DND-41 (cell line): ENCODE data around the gene GRHL3.

ENCODE experiments used
- ATAC-seq: fragments of 200-7000 bp; cut with Tn5 transposase; 3 replicates; pipeline ENCODE4 v1.9.1; 2021; ENCODE audit warnings: low read depth; ENCODE audit not compliant: insufficient read depth
- DNase-seq: peaks from one replicate; pipeline ENCODE4 v3.0.0-alpha.2; 2020
- H2AFZ ChIP-seq: 2 replicates; pipeline ENCODE4 v1.6.0; 2012; ENCODE audit warnings: low read depth, low read length
- H3K27ac ChIP-seq: 2 replicates; pipeline ENCODE4 v1.5.1; 2012; ENCODE audit warnings: low read length, inconsistent platforms
- H3K27me3 ChIP-seq: fragments of 200-600 bp; sonication (generic); 2 replicates; pipeline ENCODE4 v1.6.0; 2012; ENCODE audit warnings: low read length, mild to moderate bottlenecking, inconsistent platforms; ENCODE audit not compliant: insufficient read depth, poor library complexity
- H3K36me3 ChIP-seq: 2 replicates; pipeline ENCODE4 v1.5.1; 2012; ENCODE audit warnings: low read length, inconsistent platforms; ENCODE audit not compliant: insufficient read depth
- H3K4me1 ChIP-seq: 2 replicates; pipeline ENCODE4 v1.5.1; 2012; ENCODE audit warnings: mild to moderate bottlenecking, low read length; ENCODE audit not compliant: insufficient read depth
- H3K4me2 ChIP-seq: 2 replicates; pipeline ENCODE4 v1.6.0; 2012; ENCODE audit warnings: mild to moderate bottlenecking, moderate library complexity, low read length, inconsistent platforms; ENCODE audit not compliant: insufficient read depth
- H3K4me3 ChIP-seq, 2 experiments: fragments of 200-600 bp in 1 of 2; shearing (Covaris generic) in 1 of 2; 2 replicates each; pipeline ENCODE4 v1.5.1; 2012 to 2016; ENCODE audit warnings: inconsistent platforms in 2 of 2, low read length in 2 of 2, mild to moderate bottlenecking in 2 of 2, low read depth in 1 of 2, moderate library complexity in 1 of 2
- H3K79me2 ChIP-seq: 2 replicates; pipeline ENCODE4 v1.6.0; 2012; ENCODE audit warnings: low read length, inconsistent platforms; ENCODE audit not compliant: insufficient read depth
- H3K9ac ChIP-seq: 2 replicates; pipeline ENCODE4 v1.6.0; 2012; ENCODE audit warnings: low read depth, mild to moderate bottlenecking, inconsistent platforms, low read length, moderate library complexity
- H3K9me3 ChIP-seq: 2 replicates; pipeline ENCODE4 v1.5.1; 2012; ENCODE audit warnings: low read length, moderate library complexity, mild to moderate bottlenecking, inconsistent platforms; ENCODE audit not compliant: insufficient read depth, severe bottlenecking
- H4K20me1 ChIP-seq: 2 replicates; pipeline ENCODE4 v1.6.0; 2012; ENCODE audit warnings: low read length; ENCODE audit not compliant: insufficient read depth
- EZH2 ChIP-seq: IDR thresholded peaks from 3 replicates; pipeline ENCODE4 v1.6.1; 2012; ENCODE audit warnings: borderline replicate concordance, low read depth, mild to moderate bottlenecking, moderate library complexity, low read length, inconsistent platforms; ENCODE audit not compliant: severe bottlenecking
- TF ChIP-seq, protein P1 (sequence below): IDR thresholded peaks from 2 replicates; pipeline ENCODE4 v1.5.1; 2012; ENCODE audit warnings: borderline replicate concordance, low read length, moderate library complexity, mild to moderate bottlenecking; ENCODE audit not compliant: poor library complexity, severe bottlenecking; ENCODE audit errors: extremely low read depth

GRHL3 gene

DNA sequence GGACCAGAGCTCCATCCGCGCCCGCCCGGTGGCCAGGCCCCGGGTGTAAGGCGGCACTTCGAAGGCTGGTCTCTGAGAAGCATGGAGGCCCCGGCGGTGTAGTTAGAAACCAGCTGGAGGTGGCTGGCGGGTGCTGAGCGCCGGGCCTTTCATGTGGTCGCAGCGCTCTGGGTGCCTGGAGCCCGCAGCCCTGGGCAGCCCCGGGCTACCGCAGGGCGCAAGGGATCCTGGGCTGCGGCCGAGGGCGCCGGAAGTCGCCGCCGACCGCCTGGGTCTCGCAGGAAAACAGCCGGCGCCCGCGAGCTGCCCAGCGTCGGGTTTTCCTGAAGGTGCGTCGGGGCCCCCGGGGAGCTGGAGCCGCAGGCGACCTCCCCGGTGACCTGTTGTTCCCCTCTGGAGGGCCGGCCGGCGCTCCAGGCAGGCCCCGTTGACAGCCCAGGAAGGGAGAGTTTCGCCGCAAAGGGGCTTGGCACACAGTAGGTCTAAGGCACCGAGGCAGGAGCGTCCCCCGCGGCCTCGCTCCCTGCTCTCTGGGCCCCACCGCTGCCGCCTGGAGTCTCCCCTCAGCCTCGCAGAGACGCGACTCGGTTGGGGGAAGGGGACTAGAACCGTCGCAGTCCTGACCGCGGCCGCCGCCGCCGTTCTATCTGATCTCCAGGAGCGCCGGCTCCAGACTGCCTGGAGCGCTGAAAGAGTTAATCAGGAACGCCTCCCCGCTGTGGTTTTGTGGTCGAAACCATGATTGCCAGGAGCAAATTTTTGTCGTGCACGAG, 2.7 kb downstream of the GRHL3 start:
- Histone ChIP-seq H3K27ac (no peak overlapping the region), H3K27me3 (peaks cover 95% of the 10 kb centered on the region), H2AFZ (no peak overlapping the region), H3K36me3 (no peaks in the 10 kb centered on the region), H3K4me3 (no peak overlapping the region; a peak in 1 of 4 replicates), H3K4me1 (peaks cover 26% of the 10 kb centered on the region), H4K20me1 (peaks cover 83% of the 10 kb centered on the region), H3K79me2 (no peaks in the 10 kb centered on the region), H3K9me3 (no peaks in the 10 kb centered on the region), H3K9ac (no peak overlapping the region), H3K4me2 (peak overlapping the region; percentile 51)
- TF ChIP-seq, protein P1, sequence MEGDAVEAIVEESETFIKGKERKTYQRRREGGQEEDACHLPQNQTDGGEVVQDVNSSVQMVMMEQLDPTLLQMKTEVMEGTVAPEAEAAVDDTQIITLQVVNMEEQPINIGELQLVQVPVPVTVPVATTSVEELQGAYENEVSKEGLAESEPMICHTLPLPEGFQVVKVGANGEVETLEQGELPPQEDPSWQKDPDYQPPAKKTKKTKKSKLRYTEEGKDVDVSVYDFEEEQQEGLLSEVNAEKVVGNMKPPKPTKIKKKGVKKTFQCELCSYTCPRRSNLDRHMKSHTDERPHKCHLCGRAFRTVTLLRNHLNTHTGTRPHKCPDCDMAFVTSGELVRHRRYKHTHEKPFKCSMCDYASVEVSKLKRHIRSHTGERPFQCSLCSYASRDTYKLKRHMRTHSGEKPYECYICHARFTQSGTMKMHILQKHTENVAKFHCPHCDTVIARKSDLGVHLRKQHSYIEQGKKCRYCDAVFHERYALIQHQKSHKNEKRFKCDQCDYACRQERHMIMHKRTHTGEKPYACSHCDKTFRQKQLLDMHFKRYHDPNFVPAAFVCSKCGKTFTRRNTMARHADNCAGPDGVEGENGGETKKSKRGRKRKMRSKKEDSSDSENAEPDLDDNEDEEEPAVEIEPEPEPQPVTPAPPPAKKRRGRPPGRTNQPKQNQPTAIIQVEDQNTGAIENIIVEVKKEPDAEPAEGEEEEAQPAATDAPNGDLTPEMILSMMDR: peak; percentile 26
- peak; percentile 89 for TF ChIP-seq EZH2
- ATAC-seq (peak; percentile 91), DNase-seq (peak; percentile 88)

DNA sequence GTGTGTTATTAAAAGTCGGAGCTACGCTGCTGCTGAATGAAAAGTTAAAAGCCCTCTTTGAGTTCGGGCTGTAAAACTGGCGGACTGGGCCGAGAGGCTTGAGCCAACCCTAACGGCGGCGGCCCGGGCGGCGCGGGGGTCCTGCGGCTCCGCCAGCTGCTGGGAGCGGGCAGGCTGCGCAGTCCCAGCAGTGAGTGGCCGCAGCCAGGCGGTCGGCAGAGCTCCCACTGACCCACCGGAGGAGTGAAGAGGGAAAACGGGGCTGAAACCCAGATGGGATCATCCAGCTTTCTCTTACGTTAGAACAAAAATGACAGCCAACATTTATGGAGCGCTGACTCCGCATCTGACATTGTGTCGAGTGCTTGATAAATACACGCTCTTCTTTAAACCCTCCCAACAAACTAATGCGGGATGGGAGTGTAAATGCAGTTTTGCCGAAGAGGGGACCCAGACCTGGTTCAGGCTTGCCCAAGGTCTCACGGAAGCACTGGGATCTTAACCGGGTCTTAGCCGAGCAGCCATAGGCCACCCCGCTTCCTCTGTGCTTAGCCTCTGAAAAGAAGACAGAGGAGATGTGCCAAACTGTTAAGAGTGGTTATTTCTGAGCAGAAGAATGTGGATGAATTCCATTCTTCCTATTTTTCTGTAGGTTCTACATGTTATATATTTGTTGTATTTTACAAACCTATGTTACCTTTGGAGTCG, 3.5 kb downstream of the GRHL3 start:
- Histone ChIP-seq H3K4me3 (no peak overlapping the region), H3K79me2 (no peaks in the 10 kb centered on the region), H3K27me3 (peaks cover 93% of the 10 kb centered on the region), H3K4me1 (peaks cover 26% of the 10 kb centered on the region), H3K27ac (no peak overlapping the region), H3K36me3 (no peaks in the 10 kb centered on the region), H3K4me2 (peak overlapping the region; percentile 51), H4K20me1 (peaks cover 81% of the 10 kb centered on the region), H2AFZ (no peak overlapping the region), H3K9me3 (no peaks in the 10 kb centered on the region), H3K9ac (no peak overlapping the region)
- peak; percentile 21 for TF ChIP-seq EZH2
- TF ChIP-seq, protein P1: no peak
- DNase-seq (no peak), ATAC-seq (no peak)

DNA sequence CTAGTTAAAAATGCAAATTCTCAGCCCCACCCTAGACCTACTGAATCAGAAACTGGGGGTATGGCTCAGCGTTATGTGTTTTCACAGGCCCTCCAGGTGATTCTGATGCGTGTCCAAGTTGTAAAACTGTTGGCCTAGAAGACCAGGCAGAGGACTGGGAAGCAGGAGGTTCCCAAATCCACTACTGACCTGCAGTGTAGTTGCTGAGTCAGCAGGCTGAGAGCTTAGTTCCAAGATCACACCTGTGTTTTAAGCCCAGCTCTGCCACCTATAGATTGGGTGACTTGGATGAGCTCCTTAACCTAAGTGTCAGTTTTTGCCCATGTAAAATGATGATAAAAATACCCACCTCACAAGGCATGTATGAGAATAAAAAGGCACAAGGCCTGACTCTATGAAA, 4.1 kb downstream of the GRHL3 start:
- H3K27ac ChIP-seq: no peak overlapping the region
- no peak overlapping the region for H2AFZ ChIP-seq
- H3K9ac ChIP-seq: no peak overlapping the region
- H4K20me1 ChIP-seq: peaks cover 86% of the 10 kb centered on the region
- no peak overlapping the region for H3K4me2 ChIP-seq
- no peak for ATAC-seq
- no peak for TF ChIP-seq EZH2
- TF ChIP-seq, protein P1: no peak
- H3K79me2 ChIP-seq: no peaks in the 10 kb centered on the region
- peaks cover 26% of the 10 kb centered on the region for H3K4me1 ChIP-seq
- H3K36me3 ChIP-seq: no peaks in the 10 kb centered on the region
- DNase-seq: no peak
- H3K9me3 ChIP-seq: no peaks in the 10 kb centered on the region
- H3K27me3 ChIP-seq: peaks cover 94% of the 10 kb centered on the region
- H3K4me3 ChIP-seq: no peak overlapping the region
